Gastroesophageal sphincter (tissue), 3 donors: ENCODE data around the gene IL1RAPL1.

Source experiments
- EP300 ChIP-seq: sonication (generic); formaldehyde crosslinking; IDR thresholded peaks from one replicate; pipeline ENCODE4 v1.6.1; 2017; ENCODE audit warnings: antibody characterized with exemption, mild to moderate bottlenecking
- POLR2A ChIP-seq, 2 donors: fragments of 450-650 bp; IDR thresholded peaks; one replicate each; pipeline ENCODE4 v1.6.1; 2017; ENCODE audit warnings: antibody characterized with exemption in 2 of 2, mild to moderate bottlenecking in 2 of 2, moderate library complexity in 1 of 2
- TF ChIP-seq, protein P1 (sequence below), 4 experiments: fragments of 200-600 bp in 2 of 4; fragments of 450-650 bp in 2 of 4; sonication (generic) in 1 of 4; IDR thresholded peaks; one replicate each; pipeline ENCODE4 v1.5.1; 2017 to 2019; ENCODE audit warnings: antibody characterized with exemption in 4 of 4, mild to moderate bottlenecking in 2 of 4, moderate library complexity in 2 of 4

DNA sequence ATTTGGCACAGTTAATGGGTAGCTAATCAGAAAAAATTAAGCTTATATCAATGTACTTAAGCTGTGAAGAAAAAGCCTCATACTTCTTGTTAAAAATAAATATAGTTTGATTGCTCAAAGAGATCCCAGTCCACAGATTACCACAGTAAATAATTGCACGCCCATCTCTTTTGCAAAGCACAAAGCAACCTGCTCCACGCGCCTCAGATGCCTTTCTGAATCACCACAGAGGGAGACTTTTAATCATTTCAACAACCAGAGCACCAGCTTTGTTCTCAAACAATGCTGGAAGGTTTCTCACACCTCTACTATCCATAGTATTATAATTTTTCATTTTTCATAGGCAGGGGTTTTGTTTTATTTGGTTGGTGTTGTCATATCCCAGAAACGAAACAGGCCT is 1289.5 kb downstream of the IL1RAPL1 start:
- TF ChIP-seq POLR2A (IDR thresholded peaks at IDR 0.05) (no peak), EP300 (no peak)
- TF ChIP-seq, protein P1, sequence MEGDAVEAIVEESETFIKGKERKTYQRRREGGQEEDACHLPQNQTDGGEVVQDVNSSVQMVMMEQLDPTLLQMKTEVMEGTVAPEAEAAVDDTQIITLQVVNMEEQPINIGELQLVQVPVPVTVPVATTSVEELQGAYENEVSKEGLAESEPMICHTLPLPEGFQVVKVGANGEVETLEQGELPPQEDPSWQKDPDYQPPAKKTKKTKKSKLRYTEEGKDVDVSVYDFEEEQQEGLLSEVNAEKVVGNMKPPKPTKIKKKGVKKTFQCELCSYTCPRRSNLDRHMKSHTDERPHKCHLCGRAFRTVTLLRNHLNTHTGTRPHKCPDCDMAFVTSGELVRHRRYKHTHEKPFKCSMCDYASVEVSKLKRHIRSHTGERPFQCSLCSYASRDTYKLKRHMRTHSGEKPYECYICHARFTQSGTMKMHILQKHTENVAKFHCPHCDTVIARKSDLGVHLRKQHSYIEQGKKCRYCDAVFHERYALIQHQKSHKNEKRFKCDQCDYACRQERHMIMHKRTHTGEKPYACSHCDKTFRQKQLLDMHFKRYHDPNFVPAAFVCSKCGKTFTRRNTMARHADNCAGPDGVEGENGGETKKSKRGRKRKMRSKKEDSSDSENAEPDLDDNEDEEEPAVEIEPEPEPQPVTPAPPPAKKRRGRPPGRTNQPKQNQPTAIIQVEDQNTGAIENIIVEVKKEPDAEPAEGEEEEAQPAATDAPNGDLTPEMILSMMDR (IDR thresholded peaks at IDR 0.05): no peak
